HepG2 (cell line): ENCODE results near the gene UBE2C. TPM values are rescaled to one million over a fixed set of nuclear protein-coding genes. Genes with fewer than 3 reads are reported as not detected.

Experiments
- CEBPG ChIP-seq: IDR thresholded peaks from 2 replicates; pipeline ENCODE4 v1.6.1; 2016
- HDAC1 ChIP-seq: sonication (generic); formaldehyde crosslinking; IDR thresholded peaks from 2 replicates; pipeline ENCODE4 v1.5.1; 2020; ENCODE audit warnings: mild to moderate bottlenecking, missing genetic modification reagents
- JDP2 ChIP-seq: sonication (generic); formaldehyde crosslinking; IDR thresholded peaks from 2 replicates; pipeline ENCODE4 v1.8.1; 2022; ENCODE audit warnings: missing genetic modification reagents, borderline replicate concordance
- KDM6A ChIP-seq: IDR thresholded peaks from 2 replicates; pipeline ENCODE4 v1.6.1; 2016; ENCODE audit warnings: low read depth
- KLF12 ChIP-seq: sonication (generic); formaldehyde crosslinking; IDR thresholded peaks from 2 replicates; pipeline ENCODE4 v1.4.0; 2020; ENCODE audit warnings: missing genetic modification reagents, borderline replicate concordance
- KLF9 ChIP-seq: IDR thresholded peaks from 2 replicates; pipeline ENCODE4 v1.6.1; 2016; ENCODE audit warnings: low read depth
- MED1 ChIP-seq: sonication (generic); formaldehyde crosslinking; IDR thresholded peaks from 2 replicates; pipeline ENCODE4 v1.4.0; 2020; ENCODE audit warnings: missing genetic modification reagents
- MIER3 ChIP-seq: IDR thresholded peaks from 2 replicates; pipeline ENCODE4 v1.6.1; 2016; ENCODE audit warnings: missing compliant biosample characterization, borderline replicate concordance
- NKX3-1 ChIP-seq: sonication (generic); formaldehyde crosslinking; IDR thresholded peaks from 2 replicates; pipeline ENCODE4 v1.5.0; 2020; ENCODE audit warnings: missing genetic modification reagents
- NR2F1 ChIP-seq, 2 experiments: fragments of 450-650 bp in 1 of 2; formaldehyde crosslinking in 1 of 2; IDR thresholded peaks; 2 replicates each; pipeline versions ENCODE4 v1.5.0 to v1.6.1; 2016 to 2020; ENCODE audit warnings: mild to moderate bottlenecking in 1 of 2, missing compliant biosample characterization in 1 of 2, missing genetic modification reagents in 1 of 2, moderate library complexity in 1 of 2
- REPIN1 ChIP-seq: sonication (generic); formaldehyde crosslinking; IDR thresholded peaks from 2 replicates; pipeline ENCODE4 v1.8.0; 2022; ENCODE audit warnings: missing genetic modification reagents, low read depth, mild to moderate bottlenecking, borderline replicate concordance
- SALL1 ChIP-seq: sonication (generic); formaldehyde crosslinking; IDR thresholded peaks from 2 replicates; pipeline ENCODE4 v1.8.0; 2022; ENCODE audit warnings: mild to moderate bottlenecking, missing genetic modification reagents
- SP5 ChIP-seq: IDR thresholded peaks from 2 replicates; pipeline ENCODE4 v1.6.1; 2016; ENCODE audit warnings: low read depth, borderline replicate concordance
- SSRP1 ChIP-seq: IDR thresholded peaks from 2 replicates; pipeline ENCODE4 v1.6.1; 2016; ENCODE audit warnings: control low read depth
- TAF15 ChIP-seq: fragments of 200-400 bp; formaldehyde crosslinking; IDR thresholded peaks from one replicate; pipeline ENCODE4 v1.6.1; 2018; ENCODE audit warnings: mild to moderate bottlenecking, low read depth, low read length; ENCODE audit not compliant: poor library complexity, severe bottlenecking
- THAP9 ChIP-seq: sonication (generic); formaldehyde crosslinking; IDR thresholded peaks from 2 replicates; pipeline ENCODE4; 2020; ENCODE audit warnings: missing genetic modification reagents, mild to moderate bottlenecking, borderline replicate concordance
- ZBTB25 ChIP-seq: IDR thresholded peaks from 2 replicates; pipeline ENCODE4 v1.6.1; 2018; ENCODE audit warnings: missing genetic modification reagents
- ZBTB3 ChIP-seq: sonication (generic); formaldehyde crosslinking; IDR thresholded peaks from 2 replicates; pipeline ENCODE4 v1.4.0; 2020; ENCODE audit warnings: low read depth, mild to moderate bottlenecking, moderate library complexity, missing genetic modification reagents, borderline replicate concordance
- ZNF180 ChIP-seq: sonication (generic); formaldehyde crosslinking; IDR thresholded peaks from 2 replicates; pipeline ENCODE4 v1.4.0; 2020; ENCODE audit warnings: low read depth, missing genetic modification reagents, borderline replicate concordance
- ZNF224 ChIP-seq: sonication (generic); formaldehyde crosslinking; IDR thresholded peaks from 2 replicates; pipeline ENCODE4 v1.5.0; 2020; ENCODE audit warnings: mild to moderate bottlenecking, missing genetic modification reagents
- ZNF414 ChIP-seq: sonication (generic); formaldehyde crosslinking; IDR thresholded peaks from 2 replicates; pipeline ENCODE4 v1.5.0; 2020; ENCODE audit warnings: missing genetic modification reagents
- ZNF792 ChIP-seq: IDR thresholded peaks from 2 replicates; pipeline ENCODE4 v1.6.1; 2016
- polyA plus RNA-seq, 8 experiments: library from polyadenylated mRNA; depleted of rRNA in 3 of 8; stranded (reverse) in 7 of 8; unstranded in 1 of 8; fragments of >200 nt; fragmentation: Illumina TruSeq in 4 of 8; extraction: Trizol in 4 of 8; gene quantifications; 2 replicates each; pipeline versions ENCODE4 v1.2.1 to v1.2.3, GENCODE V29; 2011 to 2016; ENCODE audit warnings: low read depth in 4 of 8, missing spikeins in 1 of 8, mixed read lengths in 1 of 8; ENCODE audit not compliant: insufficient read depth in 1 of 8
- total RNA-seq, 5 experiments: library from RNA; depleted of rRNA; stranded (reverse); fragments of >200 nt; fragmentation: Illumina TruSeq; extraction: Trizol; gene quantifications; 2 replicates each; pipeline ENCODE4 v1.2.3, GENCODE V29; 2016; ENCODE audit warnings: low read depth in 1 of 5

UBE2C gene
- total and polyA plus RNA-seq, 2 of the 13 experiments (the other 11 are each of a cell fraction or from before 2014, with no cell fraction given) = 100 to 123 TPM

- TF ChIP-seq KLF12 (CRISPR knock-in tag) = peak; percentile 15; the same call in 1 of the 2 replicates
- peak; percentile 74 for TF ChIP-seq SALL1 (CRISPR knock-in tag)
- TF ChIP-seq MIER3 (CRISPR knock-in tag) = peak; percentile 76; the same call in 1 of the 2 replicates
- no peak for TF ChIP-seq TAF15
- peak; percentile 89 for TF ChIP-seq HDAC1 (CRISPR knock-in tag)
- no peak for TF ChIP-seq NR2F1 (CRISPR knock-in tag; IDR thresholded peaks at IDR 0.05)
- peak; percentile 87 for TF ChIP-seq CEBPG
- no peak for TF ChIP-seq ZBTB3 (CRISPR knock-in tag)
- no peak; the same call in 1 of the 2 replicates for TF ChIP-seq ZBTB25 (CRISPR knock-in tag)
- TF ChIP-seq ZNF224 (CRISPR knock-in tag) = no peak
- TF ChIP-seq SP5 = peak; percentile 97
- TF ChIP-seq KDM6A (CRISPR knock-in tag) = peak; percentile 85
- peak; percentile 73 for TF ChIP-seq MED1 (CRISPR knock-in tag)
- TF ChIP-seq THAP9 (CRISPR knock-in tag) = peak; percentile 62; the same call in 1 of the 2 replicates
- peak; percentile 26; the same call in 1 of the 2 replicates for TF ChIP-seq REPIN1
- no peak for TF ChIP-seq ZNF180
- no peak for TF ChIP-seq JDP2
- 0 out of 2 replicates have a peak, but pooled peaks have one; percentile 45 for TF ChIP-seq ZNF414 (CRISPR knock-in tag)
- peak; percentile 47; the same call in 1 of the 2 replicates for TF ChIP-seq ZNF792 (CRISPR knock-in tag)
- 0 out of 2 replicates have a peak, but pooled peaks have one; percentile 21 for TF ChIP-seq KLF9 (CRISPR knock-in tag)
- TF ChIP-seq SSRP1 = 0 out of 2 replicates have a peak, but pooled peaks have one; percentile 33
- no peak for TF ChIP-seq NKX3-1
Observed at GRCh38 chr20:45863543-45864470, 51.4 kb downstream of the UBE2C start (continued).
